HEK293 (cell line): ENCODE measurements around the gene TP73.

Experiments
- TCF7L2 ChIP-seq: IDR thresholded peaks from 2 replicates; pipeline ENCODE4 v1.6.1; 2011; ENCODE audit warnings: low read depth, mild to moderate bottlenecking, inconsistent platforms, low read length, moderate library complexity, borderline replicate concordance
- ZBTB48 ChIP-seq: fragments of 450-650 bp; formaldehyde crosslinking; IDR thresholded peaks from 2 replicates; pipeline ENCODE4 v1.5.1; 2016; ENCODE audit warnings: missing biosample characterization, missing genetic modification characterization
- ZNF16 ChIP-seq: fragments of 450-650 bp; formaldehyde crosslinking; IDR thresholded peaks from 2 replicates; pipeline ENCODE4 v1.5.1; 2016; ENCODE audit warnings: low read depth, missing biosample characterization, missing genetic modification characterization
- ZNF549 ChIP-seq: fragments of 450-650 bp; IDR thresholded peaks from 2 replicates; pipeline ENCODE4 v1.5.1; 2018; ENCODE audit warnings: missing biosample characterization, missing genetic modification characterization, mild to moderate bottlenecking, inconsistent platforms, moderate library complexity
- TF ChIP-seq, protein P1 (sequence below): fragments of 450-650 bp; formaldehyde crosslinking; IDR thresholded peaks from 2 replicates; pipeline ENCODE4 v1.5.1; 2016; ENCODE audit warnings: missing biosample characterization, missing genetic modification characterization

DNA sequence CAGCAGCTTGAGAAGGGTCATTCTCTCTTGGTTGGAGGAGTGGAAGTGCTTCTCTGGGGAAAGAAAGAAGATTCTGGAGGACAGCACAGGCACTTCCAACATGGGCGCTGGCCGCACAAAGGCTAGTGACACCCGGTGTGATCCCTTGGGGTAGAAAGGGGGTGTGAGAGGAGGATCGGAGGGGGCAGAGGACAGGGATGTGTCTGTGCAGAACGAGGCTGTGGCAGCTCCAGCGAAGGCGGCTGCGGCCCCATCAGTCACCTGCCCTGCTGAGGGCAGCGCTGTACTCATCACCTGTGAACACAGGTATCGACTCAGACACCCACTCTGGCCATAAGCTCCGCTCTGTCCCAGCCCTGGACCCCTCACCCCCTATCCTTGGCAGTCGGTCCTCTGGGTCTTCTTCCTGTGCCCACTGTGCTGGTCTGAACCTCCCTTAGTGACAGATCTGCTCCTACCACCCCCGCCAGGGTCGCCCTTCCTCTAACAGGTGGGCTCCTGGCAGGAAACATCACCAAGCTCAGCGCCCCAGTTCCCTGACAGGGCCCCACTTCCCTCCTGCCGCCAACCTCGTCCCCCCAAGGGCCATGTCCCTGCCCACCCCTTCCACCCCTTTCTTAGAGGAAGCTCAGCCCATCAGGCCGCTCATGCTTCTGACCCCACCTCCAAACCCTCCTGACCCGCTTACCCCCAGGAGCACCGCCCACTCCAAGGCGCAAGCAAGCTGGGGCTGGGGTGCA, 20.1 kb downstream of the TP73 start:
- TF ChIP-seq ZNF549 (no peak), ZNF16 (tag by site-specific recombination) (no peak), ZBTB48 (tag by site-specific recombination) (no peak), TCF7L2 (no peak)
- TF ChIP-seq, protein P1, sequence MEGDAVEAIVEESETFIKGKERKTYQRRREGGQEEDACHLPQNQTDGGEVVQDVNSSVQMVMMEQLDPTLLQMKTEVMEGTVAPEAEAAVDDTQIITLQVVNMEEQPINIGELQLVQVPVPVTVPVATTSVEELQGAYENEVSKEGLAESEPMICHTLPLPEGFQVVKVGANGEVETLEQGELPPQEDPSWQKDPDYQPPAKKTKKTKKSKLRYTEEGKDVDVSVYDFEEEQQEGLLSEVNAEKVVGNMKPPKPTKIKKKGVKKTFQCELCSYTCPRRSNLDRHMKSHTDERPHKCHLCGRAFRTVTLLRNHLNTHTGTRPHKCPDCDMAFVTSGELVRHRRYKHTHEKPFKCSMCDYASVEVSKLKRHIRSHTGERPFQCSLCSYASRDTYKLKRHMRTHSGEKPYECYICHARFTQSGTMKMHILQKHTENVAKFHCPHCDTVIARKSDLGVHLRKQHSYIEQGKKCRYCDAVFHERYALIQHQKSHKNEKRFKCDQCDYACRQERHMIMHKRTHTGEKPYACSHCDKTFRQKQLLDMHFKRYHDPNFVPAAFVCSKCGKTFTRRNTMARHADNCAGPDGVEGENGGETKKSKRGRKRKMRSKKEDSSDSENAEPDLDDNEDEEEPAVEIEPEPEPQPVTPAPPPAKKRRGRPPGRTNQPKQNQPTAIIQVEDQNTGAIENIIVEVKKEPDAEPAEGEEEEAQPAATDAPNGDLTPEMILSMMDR: no peak
